Liver (tissue), 9 donors: Measurements from ENCODE around the gene LYSMD1. TPM values are rescaled to one million over a fixed set of nuclear protein-coding genes. Genes with fewer than 3 reads are reported as not detected.

Experiments used
- DNase-seq: peaks from one replicate; pipeline ENCODE4 v3.0.0-alpha.2; 2017; ENCODE audit warnings: low spot score
- H3K27ac ChIP-seq, 2 donors: one replicate each; pipeline ENCODE4 v1.7.0; 2013; ENCODE audit warnings: inconsistent platforms in 2 of 2, low read length in 2 of 2, control low read depth in 1 of 2, low read depth in 1 of 2, mild to moderate bottlenecking in 1 of 2
- H3K27me3 ChIP-seq, 4 donors: one replicate each; pipeline versions ENCODE4 v1.6.1 to v1.7.0; 2013; ENCODE audit warnings: low read length in 3 of 4, inconsistent platforms in 1 of 4, mild to moderate bottlenecking in 1 of 4, moderate library complexity in 1 of 4; ENCODE audit not compliant: control insufficient read depth in 4 of 4, insufficient read depth in 4 of 4
- H3K36me3 ChIP-seq, 4 donors: one replicate each; pipeline versions ENCODE4 v1.6.1 to v1.7.0; 2013; ENCODE audit warnings: low read length in 3 of 4, mild to moderate bottlenecking in 3 of 4, low read depth in 1 of 4, moderate library complexity in 1 of 4; ENCODE audit not compliant: control insufficient read depth in 4 of 4, insufficient read depth in 3 of 4
- H3K4me1 ChIP-seq, 4 donors: one replicate each; pipeline versions ENCODE4 v1.6.1 to v1.7.0; 2013; ENCODE audit warnings: low read length in 3 of 4, mild to moderate bottlenecking in 3 of 4, moderate library complexity in 1 of 4; ENCODE audit not compliant: control insufficient read depth in 4 of 4, insufficient read depth in 4 of 4
- H3K4me3 ChIP-seq, 3 donors: one replicate each; pipeline versions ENCODE4 v1.6.1 to v1.7.0; 2013; ENCODE audit warnings: low read length in 3 of 3, control low read depth in 1 of 3, low read depth in 1 of 3, mild to moderate bottlenecking in 1 of 3
- H3K9ac ChIP-seq, 2 donors: one replicate each; pipeline ENCODE4 v1.7.0; 2013; ENCODE audit warnings: low read length in 2 of 2, mild to moderate bottlenecking in 2 of 2, moderate library complexity in 2 of 2, control low read depth in 1 of 2, low read depth in 1 of 2
- H3K9me3 ChIP-seq, 4 donors: one replicate each; pipeline versions ENCODE4 v1.6.1 to v1.7.0; 2013; ENCODE audit warnings: low read length in 3 of 4; ENCODE audit not compliant: control insufficient read depth in 4 of 4
- EGR1 ChIP-seq, 2 donors: IDR thresholded peaks; 2 replicates each; pipeline ENCODE4 v1.6.1; 2016 to 2018; ENCODE audit warnings: antibody characterized with exemption in 2 of 2, low read depth in 2 of 2
- FOXA1 ChIP-seq: IDR thresholded peaks from 2 replicates; pipeline ENCODE4 v1.6.1; 2016; ENCODE audit warnings: antibody characterized with exemption
- FOXA2 ChIP-seq: IDR thresholded peaks from 2 replicates; pipeline ENCODE4 v1.6.1; 2016; ENCODE audit warnings: antibody characterized with exemption
- HNF4G ChIP-seq: IDR thresholded peaks from 2 replicates; pipeline ENCODE4 v1.6.1; 2016; ENCODE audit warnings: antibody characterized with exemption
- JUND ChIP-seq, 2 donors: IDR thresholded peaks; 2 replicates each; pipeline ENCODE4 v1.6.1; 2016; ENCODE audit warnings: antibody characterized with exemption in 2 of 2
- NR2F2 ChIP-seq: IDR thresholded peaks from 2 replicates; pipeline ENCODE4 v1.6.1; 2016; ENCODE audit warnings: antibody characterized with exemption
- RXRA ChIP-seq, 2 donors: IDR thresholded peaks; 2 replicates each; pipeline ENCODE4 v1.6.1; 2017 to 2018; ENCODE audit warnings: antibody characterized with exemption in 2 of 2, mild to moderate bottlenecking in 1 of 2
- SP1 ChIP-seq: IDR thresholded peaks from 2 replicates; pipeline ENCODE4 v1.6.1; 2018; ENCODE audit warnings: antibody characterized with exemption, mild to moderate bottlenecking
- TAF1 ChIP-seq: conservative IDR thresholded peaks from 2 replicates; pipeline ENCODE4 v1.6.1; 2016; ENCODE audit warnings: antibody characterized with exemption, mild to moderate bottlenecking
- YY1 ChIP-seq: IDR thresholded peaks from 2 replicates; pipeline ENCODE4 v1.6.1; 2016; ENCODE audit warnings: antibody characterized with exemption, mild to moderate bottlenecking
- WGBS: extraction: QIAGEN DNeasy Blood & Tissue Kit; methylation state at CpG from one replicate; pipeline ENCODE4 v1.1.7; 2013; 5-methylcytosine and 5-hydroxymethylcytosine counted together
- polyA plus RNA-seq, 2 donors: library from polyadenylated mRNA; stranded (reverse) in 1 of 2; unstranded in 1 of 2; fragments of 200-250 nt in 1 of 2; fragments of >200 nt in 1 of 2; fragmentation: Nextera tagmentation in 1 of 2; extraction: Ambion mirVana in 1 of 2; gene quantifications; one replicate each; pipeline versions ENCODE4 v1.2.1 to v1.2.3, GENCODE V29; 2013 to 2015
- total RNA-seq, 2 donors: library from RNA; depleted of rRNA; stranded (reverse); fragments of >200 nt; gene quantifications; one replicate each; pipeline ENCODE4 v1.2.3, GENCODE V29; 2014
- TF ChIP-seq, protein P1 (sequence below): IDR thresholded peaks from 2 replicates; pipeline ENCODE4 v1.6.1; 2016; ENCODE audit warnings: antibody characterized with exemption
- TF ChIP-seq, protein P2 (sequence below): fragments of 150-350 bp; IDR thresholded peaks from 2 replicates; pipeline ENCODE4 v1.5.1; 2017; ENCODE audit warnings: improper control_type of control experiment, low read depth, low read length; ENCODE audit not compliant: missing input control
- TF ChIP-seq, protein P3 (sequence below): IDR thresholded peaks from 2 replicates; pipeline ENCODE4 v1.6.1; 2016; ENCODE audit warnings: antibody characterized with exemption, mild to moderate bottlenecking
- TF ChIP-seq, protein P4 (sequence below): IDR thresholded peaks from 2 replicates; pipeline ENCODE4 v1.6.1; 2016; ENCODE audit warnings: antibody characterized with exemption
- donor health status: healthy.
- donor health status: healthy.
- donor health status: healthy.
- donor health status: healthy.
- donor health status: healthy.

Gene LYSMD1
- total and polyA plus RNA-seq, 4 donors = 2.8 to 5.3 (median 3.9) TPM

DNA sequence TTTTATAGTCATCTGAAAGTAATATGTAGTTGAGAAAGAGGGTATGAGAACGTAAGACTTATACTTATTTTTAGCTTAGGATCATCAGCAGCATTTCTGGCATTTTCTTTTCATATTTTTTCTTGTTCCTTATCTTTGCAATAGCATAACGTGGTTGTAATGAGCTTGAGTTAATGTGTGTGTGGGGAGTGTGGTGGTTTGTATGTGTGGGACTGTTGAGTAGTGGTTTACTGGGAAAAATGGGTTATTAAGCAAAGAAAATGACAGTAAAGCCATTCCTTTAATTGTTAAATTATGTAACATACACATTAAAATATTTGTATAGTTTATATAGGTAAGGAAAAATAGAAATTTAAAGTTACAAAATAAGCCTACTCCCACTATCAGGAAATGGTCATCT is 47.9 kb upstream of the LYSMD1 start:
- no peak for DNase-seq
- H3K27me3 ChIP-seq = no peaks in the 10 kb centered on the region
- no peak overlapping the region for H3K4me3 ChIP-seq
- H3K9me3 ChIP-seq = no peaks in the 10 kb centered on the region
- 41% methylated on average over 2 of the region's 2 CpGs for WGBS
- H3K9ac ChIP-seq = no peak overlapping the region
- peaks cover 0 to 6% (median 3%) of the 10 kb centered on the region in 4 donors for H3K36me3 ChIP-seq
- TF ChIP-seq TAF1 (no peak), FOXA1 (no peak), YY1 (no peak), HNF4G (no peak), FOXA2 (no peak), EGR1 (IDR thresholded peaks at IDR 0.05; ENCODE audit: low read depth in 2 of 2) (no peak), NR2F2 (no peak), SP1 (no peak), JUND (IDR thresholded peaks at IDR 0.05) (no peak)
- TF ChIP-seq, protein P1, sequence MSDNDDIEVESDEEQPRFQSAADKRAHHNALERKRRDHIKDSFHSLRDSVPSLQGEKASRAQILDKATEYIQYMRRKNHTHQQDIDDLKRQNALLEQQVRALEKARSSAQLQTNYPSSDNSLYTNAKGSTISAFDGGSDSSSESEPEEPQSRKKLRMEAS = no peak
- TF ChIP-seq, protein P2, sequence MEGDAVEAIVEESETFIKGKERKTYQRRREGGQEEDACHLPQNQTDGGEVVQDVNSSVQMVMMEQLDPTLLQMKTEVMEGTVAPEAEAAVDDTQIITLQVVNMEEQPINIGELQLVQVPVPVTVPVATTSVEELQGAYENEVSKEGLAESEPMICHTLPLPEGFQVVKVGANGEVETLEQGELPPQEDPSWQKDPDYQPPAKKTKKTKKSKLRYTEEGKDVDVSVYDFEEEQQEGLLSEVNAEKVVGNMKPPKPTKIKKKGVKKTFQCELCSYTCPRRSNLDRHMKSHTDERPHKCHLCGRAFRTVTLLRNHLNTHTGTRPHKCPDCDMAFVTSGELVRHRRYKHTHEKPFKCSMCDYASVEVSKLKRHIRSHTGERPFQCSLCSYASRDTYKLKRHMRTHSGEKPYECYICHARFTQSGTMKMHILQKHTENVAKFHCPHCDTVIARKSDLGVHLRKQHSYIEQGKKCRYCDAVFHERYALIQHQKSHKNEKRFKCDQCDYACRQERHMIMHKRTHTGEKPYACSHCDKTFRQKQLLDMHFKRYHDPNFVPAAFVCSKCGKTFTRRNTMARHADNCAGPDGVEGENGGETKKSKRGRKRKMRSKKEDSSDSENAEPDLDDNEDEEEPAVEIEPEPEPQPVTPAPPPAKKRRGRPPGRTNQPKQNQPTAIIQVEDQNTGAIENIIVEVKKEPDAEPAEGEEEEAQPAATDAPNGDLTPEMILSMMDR = no peak
- TF ChIP-seq, protein P3, sequence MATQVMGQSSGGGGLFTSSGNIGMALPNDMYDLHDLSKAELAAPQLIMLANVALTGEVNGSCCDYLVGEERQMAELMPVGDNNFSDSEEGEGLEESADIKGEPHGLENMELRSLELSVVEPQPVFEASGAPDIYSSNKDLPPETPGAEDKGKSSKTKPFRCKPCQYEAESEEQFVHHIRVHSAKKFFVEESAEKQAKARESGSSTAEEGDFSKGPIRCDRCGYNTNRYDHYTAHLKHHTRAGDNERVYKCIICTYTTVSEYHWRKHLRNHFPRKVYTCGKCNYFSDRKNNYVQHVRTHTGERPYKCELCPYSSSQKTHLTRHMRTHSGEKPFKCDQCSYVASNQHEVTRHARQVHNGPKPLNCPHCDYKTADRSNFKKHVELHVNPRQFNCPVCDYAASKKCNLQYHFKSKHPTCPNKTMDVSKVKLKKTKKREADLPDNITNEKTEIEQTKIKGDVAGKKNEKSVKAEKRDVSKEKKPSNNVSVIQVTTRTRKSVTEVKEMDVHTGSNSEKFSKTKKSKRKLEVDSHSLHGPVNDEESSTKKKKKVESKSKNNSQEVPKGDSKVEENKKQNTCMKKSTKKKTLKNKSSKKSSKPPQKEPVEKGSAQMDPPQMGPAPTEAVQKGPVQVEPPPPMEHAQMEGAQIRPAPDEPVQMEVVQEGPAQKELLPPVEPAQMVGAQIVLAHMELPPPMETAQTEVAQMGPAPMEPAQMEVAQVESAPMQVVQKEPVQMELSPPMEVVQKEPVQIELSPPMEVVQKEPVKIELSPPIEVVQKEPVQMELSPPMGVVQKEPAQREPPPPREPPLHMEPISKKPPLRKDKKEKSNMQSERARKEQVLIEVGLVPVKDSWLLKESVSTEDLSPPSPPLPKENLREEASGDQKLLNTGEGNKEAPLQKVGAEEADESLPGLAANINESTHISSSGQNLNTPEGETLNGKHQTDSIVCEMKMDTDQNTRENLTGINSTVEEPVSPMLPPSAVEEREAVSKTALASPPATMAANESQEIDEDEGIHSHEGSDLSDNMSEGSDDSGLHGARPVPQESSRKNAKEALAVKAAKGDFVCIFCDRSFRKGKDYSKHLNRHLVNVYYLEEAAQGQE = no peak
- TF ChIP-seq, protein P4, sequence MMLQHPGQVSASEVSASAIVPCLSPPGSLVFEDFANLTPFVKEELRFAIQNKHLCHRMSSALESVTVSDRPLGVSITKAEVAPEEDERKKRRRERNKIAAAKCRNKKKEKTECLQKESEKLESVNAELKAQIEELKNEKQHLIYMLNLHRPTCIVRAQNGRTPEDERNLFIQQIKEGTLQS = no peak
- no peaks in the 10 kb centered on the region for H3K4me1 ChIP-seq
- H3K27ac ChIP-seq = no peak overlapping the region

DNA sequence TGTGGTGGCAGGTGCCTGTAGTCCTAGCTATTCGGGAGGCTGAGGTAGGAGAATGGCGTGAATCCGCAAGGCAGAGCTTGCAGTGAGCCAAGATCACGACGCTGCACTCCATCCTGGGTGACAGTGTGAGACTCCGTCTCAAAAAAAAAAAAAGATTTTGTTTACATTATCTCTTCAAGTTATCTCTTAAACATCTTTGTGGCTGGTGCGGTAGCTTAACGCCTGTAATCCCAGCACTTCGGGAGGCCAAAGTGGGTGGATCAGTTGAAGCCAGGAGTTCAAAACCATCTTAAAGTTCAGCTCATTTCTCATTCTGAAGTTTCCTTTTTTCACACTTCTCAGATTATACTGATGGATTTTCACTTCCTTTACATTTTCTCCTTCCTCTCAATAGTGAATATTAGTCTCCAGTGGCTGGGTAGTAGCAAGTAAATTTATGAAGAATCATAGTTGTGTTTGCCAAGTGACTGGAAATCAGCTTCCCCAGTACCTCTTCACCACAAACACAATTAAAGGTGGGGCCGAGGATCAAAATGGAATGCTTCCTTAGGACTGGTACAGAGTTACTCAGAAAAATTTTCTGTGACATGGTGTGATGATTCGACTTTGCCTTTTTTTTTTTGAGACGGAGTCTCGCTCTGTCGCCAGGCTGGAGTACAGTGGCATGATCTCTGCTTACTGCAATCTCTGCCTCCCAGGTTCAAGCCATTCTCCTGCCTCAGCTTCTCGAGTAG is 46.4 kb upstream of the LYSMD1 start:
- Histone ChIP-seq H3K36me3 (peaks cover 5 to 11% (median 7%) of the 10 kb centered on the region in 4 donors), H3K27ac (no peak overlapping the region)
- WGBS = 90% methylated on average over 15 of the region's 15 CpGs

More for the DNA sequence above, 46.4 kb upstream of the LYSMD1 start:
- DNase-seq = no peak
- TF ChIP-seq YY1 = no peak
- TF ChIP-seq, protein P3 = no peak
- TF ChIP-seq, protein P2 = no peak
- no peak for TF ChIP-seq RXRA (IDR thresholded peaks at IDR 0.05)
- TF ChIP-seq, protein P4 = no peak
- H3K9me3 ChIP-seq = no peaks in the 10 kb centered on the region
- no peaks in the 10 kb centered on the region for H3K27me3 ChIP-seq
- no peak overlapping the region for H3K4me3 ChIP-seq
- H3K9ac ChIP-seq = no peak overlapping the region
- H3K4me1 ChIP-seq = no peaks in the 10 kb centered on the region
